Neural progenitor cell (in vitro differentiated cells): ENCODE results near the gene LRP4. TPM values are rescaled to one million over a fixed set of nuclear protein-coding genes. Genes with fewer than 3 reads are reported as not detected.

Experiments
- DNase-seq: peaks from one replicate; pipeline ENCODE4 v3.0.0-alpha.2; 2016; ENCODE audit warnings: low spot score
- H2AFZ ChIP-seq: fragments of 200-600 bp; sonication (generic); replicated peaks from 2 replicates; pipeline ENCODE4 v1.6.1; 2016; ENCODE audit warnings: antibody characterized with exemption
- H3F3A ChIP-seq: fragments of 200-600 bp; sonication (generic); 2 replicates; pipeline ENCODE4 v1.6.1; 2016; ENCODE audit warnings: antibody characterized with exemption, low read depth
- H3K27ac ChIP-seq: fragments of 200-600 bp; sonication (generic); 2 replicates; pipeline ENCODE4 v1.5.1; 2016; ENCODE audit warnings: mild to moderate bottlenecking
- H3K27me3 ChIP-seq: fragments of 200-600 bp; sonication (generic); 2 replicates; pipeline ENCODE4 v1.6.1; 2016; ENCODE audit warnings: mild to moderate bottlenecking, moderate library complexity
- H3K36me3 ChIP-seq: fragments of 200-600 bp; sonication (generic); 2 replicates; pipeline ENCODE4 v1.5.1; 2016
- H3K4me1 ChIP-seq: fragments of 200-600 bp; sonication (generic); 2 replicates; pipeline ENCODE4 v1.6.1; 2016; ENCODE audit warnings: mixed run types
- H3K4me2 ChIP-seq: fragments of 200-600 bp; sonication (generic); 2 replicates; pipeline ENCODE4 v1.6.1; 2016
- H3K4me3 ChIP-seq: fragments of 200-600 bp; sonication (generic); 2 replicates; pipeline ENCODE4 v1.5.1; 2016
- H3K79me2 ChIP-seq: fragments of 200-600 bp; sonication (generic); 2 replicates; pipeline ENCODE4 v1.6.1; 2016; ENCODE audit warnings: low read depth
- H3K9ac ChIP-seq: fragments of 200-600 bp; sonication (generic); 2 replicates; pipeline ENCODE4 v1.6.1; 2016
- H3K9me3 ChIP-seq: fragments of 200-600 bp; sonication (generic); 2 replicates; pipeline ENCODE4 v1.5.1; 2016; ENCODE audit warnings: low read depth
- H4K20me1 ChIP-seq: fragments of 200-600 bp; sonication (generic); 2 replicates; pipeline ENCODE4 v1.6.1; 2016; ENCODE audit warnings: low read depth
- H3K27ac Mint-ChIP-seq: 3 replicates; pipeline ENCODE4 v1.8.0; 2021; ENCODE audit warnings: mixed read lengths
- H3K27me3 Mint-ChIP-seq: 2 replicates; pipeline ENCODE4 v1.8.0; 2022; ENCODE audit warnings: low read depth, mild to moderate bottlenecking, inconsistent platforms, moderate library complexity, mixed read lengths; ENCODE audit not compliant: insufficient read depth
- H3K36me3 Mint-ChIP-seq: 3 replicates; pipeline ENCODE4 v1.8.0; 2021; ENCODE audit warnings: mixed read lengths
- H3K4me1 Mint-ChIP-seq: 3 replicates; pipeline ENCODE4 v1.8.0; 2021; ENCODE audit warnings: mixed read lengths
- H3K4me3 Mint-ChIP-seq: 3 replicates; pipeline ENCODE4 v1.8.0; 2021; ENCODE audit warnings: mild to moderate bottlenecking, moderate library complexity, mixed read lengths
- H3K9me3 Mint-ChIP-seq: 3 replicates; pipeline ENCODE4 v1.8.0; 2020; ENCODE audit warnings: mixed read lengths
- CTCF ChIP-seq: fragments of 200-600 bp; sonication (generic); IDR thresholded peaks from 2 replicates; pipeline ENCODE4 v1.5.1; 2017; ENCODE audit warnings: antibody characterized with exemption, mild to moderate bottlenecking
- EZH2 ChIP-seq: fragments of 200-600 bp; sonication (generic); IDR thresholded peaks from 2 replicates; pipeline ENCODE4 v1.6.1; 2017; ENCODE audit warnings: antibody characterized with exemption, mild to moderate bottlenecking, moderate library complexity
- EZH2phosphoT487 ChIP-seq: fragments of 200-600 bp; sonication (generic); IDR thresholded peaks from 2 replicates; pipeline ENCODE4 v1.6.1; 2017; ENCODE audit warnings: antibody characterized with exemption
- total RNA-seq: library from RNA; depleted of rRNA; stranded (reverse); fragments of >200 nt; gene quantifications from 2 replicates; pipeline ENCODE4 v1.2.3, GENCODE V29; 2015; ENCODE audit warnings: low replicate concordance

Gene LRP4
- total RNA-seq, 1 donor from 2014 or later, result 12.0 TPM

- Histone ChIP-seq H2AFZ (no peak overlapping the region), H4K20me1 (no peaks in the 10 kb centered on the region), H3K4me2 (no peak overlapping the region), H3F3A (no peaks in the 10 kb centered on the region), H3K79me2 (no peaks in the 10 kb centered on the region), H3K4me1 (no peaks in the 10 kb centered on the region), H3K27ac (no peak overlapping the region), H3K9ac (no peak overlapping the region), H3K4me3 (no peak overlapping the region), H3K9me3 (no peaks in the 10 kb centered on the region), H3K36me3 (no peaks in the 10 kb centered on the region), H3K27me3 (no peaks in the 10 kb centered on the region)
- no peaks in the 10 kb centered on the region for H3K4me1 Mint-ChIP-seq
- no peak overlapping the region for H3K4me3 Mint-ChIP-seq
- no peaks in the 10 kb centered on the region for H3K9me3 Mint-ChIP-seq
- H3K27me3 Mint-ChIP-seq, result peaks cover 7% of the 10 kb centered on the region
- no peak for DNase-seq
- no peak for TF ChIP-seq CTCF
- no peak for TF ChIP-seq EZH2phosphoT487
- TF ChIP-seq EZH2, result no peak
- no peak overlapping the region for H3K27ac Mint-ChIP-seq
- H3K36me3 Mint-ChIP-seq, result peaks cover 43% of the 10 kb centered on the region
Measured at GRCh38 chr11:46877580-46877979, 40.8 kb downstream of the LRP4 start.

DNA sequence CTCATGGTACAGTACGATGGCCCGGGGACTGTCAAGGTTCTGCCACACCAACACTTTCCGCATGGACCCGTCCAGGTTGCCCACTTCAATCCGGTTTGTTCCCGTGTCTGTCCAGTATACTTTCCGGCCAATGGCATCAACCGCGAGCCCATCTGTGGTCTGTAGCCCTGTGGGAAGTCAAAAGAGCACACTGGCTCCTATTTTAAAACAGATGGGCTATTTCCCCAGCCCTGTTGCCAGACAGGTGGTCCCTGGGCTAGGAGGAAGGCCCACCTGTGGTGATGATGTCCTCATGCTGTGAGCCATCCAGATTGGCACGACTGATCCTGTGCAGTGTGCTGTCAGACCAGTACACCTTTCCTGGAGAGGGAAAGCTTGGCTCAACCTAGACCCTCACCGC is 41.9 kb downstream of the LRP4 start:
- no peaks in the 10 kb centered on the region for H3K36me3 ChIP-seq
- TF ChIP-seq EZH2phosphoT487 (no peak), EZH2 (no peak), CTCF (no peak)

DNA sequence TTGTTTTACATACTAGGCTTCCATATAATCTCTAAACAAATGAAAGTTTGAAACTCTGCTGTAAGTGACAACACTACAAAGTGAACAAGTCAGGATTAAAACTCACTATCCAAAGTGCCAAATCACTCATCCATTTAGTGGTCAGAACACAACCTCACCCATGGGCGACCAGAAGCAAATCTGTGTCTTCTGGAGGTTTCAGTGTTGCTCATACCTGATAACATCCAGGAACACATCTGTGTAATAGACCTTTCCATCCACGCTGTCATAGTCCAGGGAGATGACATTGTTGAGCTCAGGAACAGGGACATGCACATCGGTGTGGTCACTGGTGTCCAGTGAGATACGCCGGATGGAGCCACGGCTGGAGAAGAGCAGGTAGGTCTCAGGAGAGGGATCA is 43.8 kb downstream of the LRP4 start:
- H3K27me3 Mint-ChIP-seq, result peaks cover 4% of the 10 kb centered on the region
- no peaks in the 10 kb centered on the region for H3K27me3 ChIP-seq
- no peak overlapping the region for H2AFZ ChIP-seq
- H3K36me3 Mint-ChIP-seq, result peaks cover 41% of the 10 kb centered on the region
- no peak overlapping the region for H3K27ac Mint-ChIP-seq
- H3K4me3 Mint-ChIP-seq, result no peak overlapping the region
- no peaks in the 10 kb centered on the region for H4K20me1 ChIP-seq
- TF ChIP-seq EZH2, result no peak
- TF ChIP-seq EZH2phosphoT487, result no peak
- TF ChIP-seq CTCF, result no peak
- H3K79me2 ChIP-seq, result no peaks in the 10 kb centered on the region
- H3K27ac ChIP-seq, result no peak overlapping the region
- H3K36me3 ChIP-seq, result no peaks in the 10 kb centered on the region
- H3F3A ChIP-seq, result no peaks in the 10 kb centered on the region
- no peak overlapping the region for H3K4me2 ChIP-seq
- no peak for DNase-seq
- H3K4me1 ChIP-seq, result no peaks in the 10 kb centered on the region
- H3K9me3 Mint-ChIP-seq, result no peaks in the 10 kb centered on the region
- H3K9ac ChIP-seq, result no peak overlapping the region
- no peak overlapping the region for H3K4me3 ChIP-seq
- H3K9me3 ChIP-seq, result no peaks in the 10 kb centered on the region
- no peaks in the 10 kb centered on the region for H3K4me1 Mint-ChIP-seq

More for the DNA sequence above, 41.9 kb downstream of the LRP4 start:
- H3K4me3 ChIP-seq, result no peak overlapping the region
- no peak for DNase-seq
- no peaks in the 10 kb centered on the region for H4K20me1 ChIP-seq
- H3K9me3 ChIP-seq, result no peaks in the 10 kb centered on the region
- H3K4me2 ChIP-seq, result no peak overlapping the region
- no peaks in the 10 kb centered on the region for H3F3A ChIP-seq
- Mint-ChIP-seq H3K27ac (no peak overlapping the region), H3K27me3 (peaks cover 9% of the 10 kb centered on the region), H3K36me3 (peaks cover 40% of the 10 kb centered on the region), H3K9me3 (no peaks in the 10 kb centered on the region), H3K4me1 (no peaks in the 10 kb centered on the region), H3K4me3 (no peak overlapping the region)
- H3K79me2 ChIP-seq, result no peaks in the 10 kb centered on the region
- no peak overlapping the region for H2AFZ ChIP-seq
- H3K27ac ChIP-seq, result no peak overlapping the region
- H3K4me1 ChIP-seq, result no peaks in the 10 kb centered on the region
- H3K27me3 ChIP-seq, result no peaks in the 10 kb centered on the region
- H3K9ac ChIP-seq, result no peak overlapping the region

DNA sequence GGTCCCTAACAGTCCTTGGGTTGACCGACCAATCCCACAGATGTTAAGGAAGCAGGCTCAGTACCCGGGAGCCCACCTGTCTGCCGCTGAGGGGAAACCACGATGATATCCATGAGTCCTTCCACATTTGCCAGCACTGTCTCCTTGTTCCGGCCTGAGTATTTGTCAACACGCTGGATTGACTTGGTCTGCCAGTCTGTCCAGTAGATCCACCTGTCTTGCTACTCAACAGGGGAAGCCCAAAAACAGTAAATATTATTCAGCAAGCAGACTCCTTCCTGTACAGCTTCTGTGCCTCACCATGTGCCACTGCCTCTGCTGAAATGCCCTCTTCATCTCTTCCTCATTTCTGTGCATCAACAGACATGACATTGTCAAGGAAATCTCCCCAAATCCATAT is 49.4 kb downstream of the LRP4 start:
- no peaks in the 10 kb centered on the region for H3K9me3 Mint-ChIP-seq
- H3K79me2 ChIP-seq, result no peaks in the 10 kb centered on the region
- H3K27me3 Mint-ChIP-seq, result peaks cover 4% of the 10 kb centered on the region
- no peak for DNase-seq
- TF ChIP-seq EZH2 (no peak), CTCF (no peak), EZH2phosphoT487 (no peak)
- no peaks in the 10 kb centered on the region for H3K27me3 ChIP-seq
- H3K36me3 ChIP-seq, result no peaks in the 10 kb centered on the region
- no peak overlapping the region for H2AFZ ChIP-seq
- no peaks in the 10 kb centered on the region for H3K9me3 ChIP-seq
- H3K9ac ChIP-seq, result no peak overlapping the region
- peaks cover 48% of the 10 kb centered on the region for H3K36me3 Mint-ChIP-seq
- no peaks in the 10 kb centered on the region for H3K4me1 Mint-ChIP-seq
- no peaks in the 10 kb centered on the region for H3F3A ChIP-seq
- no peak overlapping the region for H3K4me3 Mint-ChIP-seq
- no peak overlapping the region for H3K4me2 ChIP-seq
- H3K4me1 ChIP-seq, result no peaks in the 10 kb centered on the region
- H4K20me1 ChIP-seq, result no peaks in the 10 kb centered on the region
- no peak overlapping the region for H3K27ac ChIP-seq
- no peak overlapping the region for H3K4me3 ChIP-seq
- H3K27ac Mint-ChIP-seq, result no peak overlapping the region
